GM21367 (cell line): ENCODE data around the gene P2RY1.
"Not testable (repeated sequence)": the region's sequence is repeated elsewhere in the genome, so short reads cannot be mapped to it uniquely, and the experiment has no call there.

Experiments used
- ATAC-seq: cut with Tn5 transposase; IDR thresholded peaks from one replicate; pipeline ENCODE4 v1.9.1; 2021; ENCODE audit not compliant: unreplicated experiment

P2RY1 gene

DNA sequence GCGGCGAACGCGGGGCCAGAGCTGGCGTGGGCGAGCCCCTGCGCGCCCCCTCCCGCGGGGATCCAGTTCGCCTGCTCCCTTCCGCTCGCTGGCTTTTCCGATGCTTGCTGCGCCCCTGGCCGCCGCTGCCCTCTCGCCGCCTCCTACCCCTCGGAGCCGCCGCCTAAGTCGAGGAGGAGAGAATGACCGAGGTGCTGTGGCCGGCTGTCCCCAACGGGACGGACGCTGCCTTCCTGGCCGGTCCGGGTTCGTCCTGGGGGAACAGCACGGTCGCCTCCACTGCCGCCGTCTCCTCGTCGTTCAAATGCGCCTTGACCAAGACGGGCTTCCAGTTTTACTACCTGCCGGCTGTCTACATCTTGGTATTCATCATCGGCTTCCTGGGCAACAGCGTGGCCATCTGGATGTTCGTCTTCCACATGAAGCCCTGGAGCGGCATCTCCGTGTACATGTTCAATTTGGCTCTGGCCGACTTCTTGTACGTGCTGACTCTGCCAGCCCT is 721 bp downstream of the P2RY1 start:
- peak; percentile 13 for ATAC-seq

GRCh38 chr3:152836269-152836668 is 1.3 kb downstream of the P2RY1 start:
- ATAC-seq, result no peak

- ATAC-seq, result no peak
Measured at GRCh38 chr3:152839511-152839910, 4.6 kb downstream of the P2RY1 start.

GRCh38 chr3:152841131-152841530 is 6.2 kb downstream of the P2RY1 start:
- no peak for ATAC-seq

DNA sequence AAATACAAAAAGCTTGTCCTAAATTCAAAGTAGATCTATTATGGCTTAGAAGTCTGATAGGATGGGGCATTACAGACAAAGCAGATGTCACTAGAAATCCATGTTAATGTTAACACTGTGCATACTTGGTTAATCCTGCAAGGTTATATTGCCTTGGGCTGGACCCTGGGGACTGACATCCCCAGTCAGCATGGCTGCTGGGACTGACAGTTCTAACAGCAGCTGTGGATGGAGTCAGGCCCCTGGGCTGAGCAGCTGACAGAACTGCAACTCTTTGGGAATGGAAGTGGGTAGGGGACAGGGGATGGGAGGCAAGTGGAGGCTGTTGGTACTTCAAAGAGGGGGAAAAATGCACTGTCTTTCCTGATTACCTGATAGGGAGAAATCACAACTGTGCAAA is 7.5 kb downstream of the P2RY1 start:
- no peak for ATAC-seq

DNA sequence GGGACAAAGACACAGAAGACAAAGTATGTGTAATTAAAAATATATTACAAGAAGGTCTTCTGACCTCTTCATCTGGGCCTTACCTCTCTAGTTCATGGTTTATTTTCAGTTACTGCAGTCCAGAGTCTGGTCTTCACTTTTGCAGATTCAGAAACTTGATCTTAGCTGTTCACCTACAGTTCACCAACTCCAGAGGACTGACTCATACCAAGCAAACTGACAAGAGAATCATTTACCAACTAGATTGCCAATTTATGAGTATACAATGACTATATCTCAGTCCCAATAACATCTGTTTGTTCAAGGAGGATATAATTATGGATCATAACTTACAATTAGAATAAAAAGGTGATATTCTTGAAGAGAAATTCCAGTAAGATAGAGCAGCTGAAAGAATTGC is 9.0 kb downstream of the P2RY1 start:
- ATAC-seq, result no peak

DNA sequence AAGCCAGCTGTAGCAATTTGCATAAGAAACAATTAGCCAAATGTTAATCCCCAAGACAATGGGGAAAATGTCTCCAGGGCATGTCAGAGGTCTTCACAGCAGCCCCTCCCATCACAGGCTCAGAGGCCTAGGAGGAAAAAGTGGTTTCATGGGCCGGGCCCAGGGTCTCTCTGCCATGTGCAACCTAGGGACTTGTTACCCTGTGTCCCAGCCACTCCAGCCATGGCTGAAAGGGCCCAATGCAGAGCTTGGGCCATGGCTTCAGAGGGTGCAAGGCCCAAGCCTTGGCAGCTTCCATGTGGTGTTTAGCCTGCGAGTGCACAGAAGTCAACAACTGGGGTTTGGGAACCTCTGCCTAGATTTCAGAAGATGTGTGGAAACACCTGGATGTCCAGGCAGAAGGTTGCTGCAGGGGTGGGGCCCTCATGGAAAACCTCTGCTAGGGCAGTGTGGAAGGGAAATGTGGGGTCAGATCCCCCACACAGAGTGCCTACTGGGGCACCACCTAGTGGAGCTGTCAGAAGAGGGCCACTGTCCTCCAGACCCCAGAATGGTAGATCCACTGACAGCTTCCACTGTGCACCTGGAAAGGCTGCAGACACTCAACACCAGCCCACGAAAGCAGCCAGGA is 11.8 kb downstream of the P2RY1 start:
- not testable (repeated sequence) for ATAC-seq

DNA sequence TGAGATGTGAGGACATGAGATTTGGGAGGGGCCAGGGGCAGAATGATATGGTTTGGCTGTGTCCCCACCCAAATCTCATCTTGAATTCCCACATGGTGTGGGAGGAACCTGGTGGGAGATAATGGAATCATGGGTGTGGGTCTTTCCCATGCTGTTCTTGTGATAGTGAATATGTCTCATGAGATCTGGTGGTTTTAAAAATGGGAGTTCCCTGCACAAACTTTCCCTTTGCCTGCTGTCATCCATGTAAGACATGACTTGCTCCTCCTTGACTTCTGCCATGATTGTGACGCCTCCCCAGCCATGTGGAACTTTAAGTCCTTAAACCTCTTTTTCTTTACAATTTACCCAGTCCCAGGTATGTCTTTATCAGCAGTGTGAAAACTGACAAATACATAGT is 12.7 kb downstream of the P2RY1 start:
- not testable (repeated sequence) for ATAC-seq

GRCh38 chr3:152849996-152850578 is 15.2 kb downstream of the P2RY1 start:
- no peak for ATAC-seq

DNA sequence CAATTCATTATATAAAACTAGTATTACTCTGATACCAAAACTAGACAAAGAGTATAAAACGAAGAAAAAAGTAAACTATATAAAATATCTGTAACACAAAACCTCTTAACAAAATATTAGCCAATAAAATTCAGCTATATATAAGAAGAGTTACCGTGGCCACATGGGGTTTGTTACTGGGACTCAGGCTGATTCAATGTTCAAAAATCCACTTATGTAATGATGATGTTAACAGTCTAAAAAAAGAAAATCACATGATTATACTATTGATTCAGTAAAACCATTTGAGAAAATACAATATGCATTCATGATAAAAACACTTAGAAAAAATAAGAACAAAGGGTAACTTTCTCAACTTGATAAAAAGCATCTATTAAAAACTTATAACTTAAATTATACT is 18.3 kb downstream of the P2RY1 start:
- no peak for ATAC-seq

GRCh38 chr3:152857082-152857481 is 22.2 kb downstream of the P2RY1 start:
- ATAC-seq, result no peak

GRCh38 chr3:152858170-152858800 is 23.4 kb downstream of the P2RY1 start:
- ATAC-seq, result no peak

DNA sequence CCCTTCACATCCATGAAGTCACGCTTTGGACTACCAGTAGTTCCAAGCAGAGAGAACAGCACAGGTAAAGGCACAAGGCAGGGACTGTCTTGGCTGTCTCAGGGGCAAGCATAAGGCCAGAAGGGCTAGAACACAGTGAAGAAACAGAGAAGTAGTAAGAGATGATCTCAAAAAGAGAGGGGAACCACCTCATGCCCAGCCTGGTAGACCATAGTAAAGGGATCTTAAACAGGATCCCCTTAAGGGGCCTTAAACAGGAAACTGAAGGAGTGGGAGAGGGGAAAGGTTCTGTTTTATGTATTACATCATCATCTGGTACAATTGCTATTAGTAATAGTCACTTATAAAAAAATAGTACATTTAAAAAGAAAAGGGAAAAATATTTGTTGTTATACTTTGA is 25.8 kb downstream of the P2RY1 start:
- no peak for ATAC-seq

DNA sequence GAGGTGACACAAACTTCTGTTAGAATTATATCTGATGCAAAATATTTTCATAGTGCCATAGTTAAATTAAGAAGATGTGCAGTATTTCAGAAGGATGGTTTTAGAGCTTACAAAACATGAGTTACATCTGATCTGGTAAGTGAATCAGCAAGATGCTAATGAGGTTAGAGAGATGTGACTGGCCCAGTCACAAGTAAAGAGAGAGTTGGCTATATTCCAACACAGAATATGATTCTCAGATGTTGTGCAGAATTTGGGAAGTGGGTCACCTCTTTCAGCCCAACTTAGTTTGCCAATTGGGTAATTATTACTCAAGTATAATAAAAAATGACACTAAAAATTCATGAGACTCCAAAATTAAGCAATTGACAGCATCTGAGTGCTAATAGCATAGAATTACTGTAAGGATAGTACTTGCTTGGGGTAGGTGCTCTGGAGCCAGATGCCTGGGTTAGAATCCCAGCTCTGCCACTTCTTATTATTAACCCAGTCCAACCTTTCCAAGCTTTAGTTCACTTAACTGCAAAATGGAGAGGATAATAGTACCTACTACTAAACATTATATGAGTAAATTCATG is 30.8 kb downstream of the P2RY1 start:
- ATAC-seq, result no peak

DNA sequence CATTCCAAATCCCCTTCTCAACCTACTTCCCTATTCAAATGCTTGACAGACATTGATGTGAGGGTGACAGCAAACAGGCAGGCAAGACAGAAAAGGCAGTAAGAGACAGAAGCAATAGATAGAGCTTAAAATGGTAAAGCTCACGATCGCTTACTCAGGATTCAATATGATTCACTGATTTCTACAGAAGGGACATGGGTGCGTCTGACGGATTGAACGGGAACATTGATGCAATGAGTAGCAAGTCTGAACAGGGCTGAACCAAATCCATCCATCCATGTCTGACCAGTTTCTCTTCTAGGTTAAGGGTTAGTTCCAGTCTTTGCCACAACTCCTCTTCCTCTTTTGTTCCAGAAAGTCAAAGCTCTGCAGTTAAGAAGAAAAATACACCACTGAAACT is 35.1 kb downstream of the P2RY1 start:
- ATAC-seq, result no peak

DNA sequence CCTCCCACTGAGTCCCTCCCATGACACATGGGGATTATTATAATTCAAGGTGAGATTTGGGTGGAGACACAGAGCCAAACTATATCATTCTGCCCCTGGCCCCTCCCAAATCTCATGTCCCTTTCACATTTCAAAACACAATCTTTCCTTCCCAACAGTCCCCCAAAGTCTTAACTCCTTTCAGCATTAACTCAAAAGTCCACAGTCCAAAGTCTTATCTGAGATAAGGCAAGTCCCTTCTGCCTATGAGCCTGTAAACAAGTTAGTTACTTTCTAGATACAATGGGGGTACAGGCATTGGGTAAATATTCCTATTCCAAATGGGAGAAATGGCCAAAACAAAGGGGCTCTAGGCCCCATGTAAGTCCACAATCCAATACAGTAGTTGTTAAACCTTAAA is 38.4 kb downstream of the P2RY1 start:
- ATAC-seq, result not testable (repeated sequence)

DNA sequence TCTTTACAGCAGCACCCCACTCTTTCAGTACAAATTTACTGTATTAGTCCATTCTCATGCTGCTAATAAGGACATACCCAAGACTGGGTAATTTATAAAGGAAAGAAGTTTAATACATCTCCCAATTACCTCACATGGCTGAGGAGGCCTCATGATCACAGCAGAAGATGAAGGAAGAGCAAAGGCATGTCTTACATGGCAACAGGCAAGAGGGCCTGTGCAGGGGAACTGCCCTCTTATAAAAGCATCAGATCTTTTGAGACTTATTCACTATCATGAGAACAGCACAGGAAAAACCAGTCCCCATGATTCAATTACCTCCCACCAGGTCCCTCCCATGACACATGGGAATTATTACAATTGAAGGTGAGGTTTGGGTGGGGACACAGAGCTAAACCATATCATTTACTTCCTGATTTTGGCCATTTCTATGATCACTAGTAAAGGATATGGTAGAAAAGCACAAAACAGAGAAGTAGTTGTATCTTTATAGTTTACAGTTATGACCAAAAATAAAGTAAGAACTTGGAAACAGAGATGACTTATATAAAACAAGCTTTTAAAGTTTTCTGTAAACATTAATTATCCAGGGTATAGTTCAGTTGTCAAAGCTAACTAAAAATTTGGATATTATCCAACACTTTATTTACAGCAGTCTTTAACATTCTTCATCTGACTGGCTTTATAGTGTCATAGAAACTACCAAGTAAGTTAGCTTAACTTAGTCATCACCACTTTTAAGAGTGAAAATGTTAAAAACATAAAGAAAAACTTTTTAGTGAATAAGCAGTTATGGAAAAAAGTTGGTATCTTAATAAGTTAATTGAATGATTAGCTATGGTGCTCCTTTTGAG is 40.2 kb downstream of the P2RY1 start:
- no peak for ATAC-seq

- ATAC-seq, result no peak
Measured at GRCh38 chr3:152879130-152879789, 44.3 kb downstream of the P2RY1 start.

- no peak for ATAC-seq
Measured at GRCh38 chr3:152879790-152880174, 44.9 kb downstream of the P2RY1 start.

DNA sequence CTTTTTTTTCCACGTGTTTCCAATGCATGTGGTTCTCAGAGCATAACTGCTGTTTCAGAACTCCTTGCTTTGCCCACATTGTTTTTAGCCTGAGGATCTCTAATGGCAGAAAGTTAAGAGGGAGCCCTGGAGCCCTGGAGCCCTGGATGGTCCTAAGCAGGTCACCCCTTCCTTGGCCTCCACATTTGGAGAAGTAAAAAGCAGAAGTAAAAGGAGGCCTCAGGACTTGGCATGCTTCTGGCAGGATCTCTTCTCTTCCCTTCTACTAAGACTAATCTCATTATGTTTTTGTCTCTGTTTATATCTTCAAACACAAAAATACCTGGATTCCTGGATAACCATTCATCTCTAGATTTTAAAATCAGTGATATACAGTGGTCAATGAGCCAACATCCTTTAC is 50.1 kb downstream of the P2RY1 start:
- ATAC-seq, result no peak
